Kidney epithelial cell (primary cell): Measurements from ENCODE around the gene LYPD8. TPM values are rescaled to one million over a fixed set of nuclear protein-coding genes. Genes with fewer than 3 reads are reported as not detected.
"Not testable (repeated sequence)": the region's sequence is repeated elsewhere in the genome, so short reads cannot be mapped to it uniquely, and the experiment has no call there.

Experiments
- DNase-seq: peaks from one replicate; pipeline ENCODE4 v3.0.0-alpha.2; 2010; ENCODE audit warnings: low read depth
- H3K27me3 ChIP-seq: 2 replicates; pipeline ENCODE4 v1.6.0; 2011; ENCODE audit warnings: low read length; ENCODE audit not compliant: control insufficient read depth, insufficient read depth
- H3K36me3 ChIP-seq: 2 replicates; pipeline ENCODE4 v1.5.1; 2011; ENCODE audit warnings: low read length; ENCODE audit not compliant: control insufficient read depth, insufficient read depth
- H3K4me3 ChIP-seq: 2 replicates; pipeline ENCODE4 v1.5.1; 2011; ENCODE audit warnings: low read depth, mild to moderate bottlenecking, control low read depth, low read length
- CTCF ChIP-seq: IDR thresholded peaks from 2 replicates; pipeline ENCODE4 v1.5.1; 2011; ENCODE audit warnings: mild to moderate bottlenecking, moderate library complexity, low read length, control low read depth, inconsistent platforms; ENCODE audit not compliant: insufficient read depth, poor library complexity, severe bottlenecking
- total RNA-seq: library from RNA; depleted of rRNA; stranded (reverse); fragments of >200 nt; gene quantifications from 2 replicates; pipeline ENCODE4 v1.2.3, GENCODE V29; 2015

LYPD8 gene
- total RNA-seq, 1 donor from 2014 or later, result not detected

DNA sequence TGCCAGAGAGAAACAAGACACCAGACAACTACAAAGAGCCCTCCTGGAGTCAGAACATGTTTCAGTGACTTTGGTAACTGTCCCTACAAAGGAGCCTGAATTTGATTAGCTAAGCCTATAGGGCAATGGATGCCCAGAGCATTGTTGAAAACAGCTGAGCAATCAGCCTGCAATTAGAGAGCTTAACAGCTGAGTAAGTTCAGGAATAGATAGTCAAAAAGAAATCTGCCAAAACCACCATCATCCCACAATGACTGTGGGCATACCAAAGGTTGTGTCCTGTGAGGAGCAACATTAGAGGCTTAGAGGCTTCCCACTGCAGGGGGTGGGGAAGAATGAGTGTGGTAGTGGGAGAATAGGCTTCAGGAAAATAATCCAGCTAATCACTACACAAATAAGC, 38.0 kb upstream of the LYPD8 start:
- Histone ChIP-seq H3K27me3 (no peaks in the 10 kb centered on the region), H3K4me3 (no peak overlapping the region), H3K36me3 (no peaks in the 10 kb centered on the region)
- no peak for TF ChIP-seq CTCF
- DNase-seq, result no peak

DNA sequence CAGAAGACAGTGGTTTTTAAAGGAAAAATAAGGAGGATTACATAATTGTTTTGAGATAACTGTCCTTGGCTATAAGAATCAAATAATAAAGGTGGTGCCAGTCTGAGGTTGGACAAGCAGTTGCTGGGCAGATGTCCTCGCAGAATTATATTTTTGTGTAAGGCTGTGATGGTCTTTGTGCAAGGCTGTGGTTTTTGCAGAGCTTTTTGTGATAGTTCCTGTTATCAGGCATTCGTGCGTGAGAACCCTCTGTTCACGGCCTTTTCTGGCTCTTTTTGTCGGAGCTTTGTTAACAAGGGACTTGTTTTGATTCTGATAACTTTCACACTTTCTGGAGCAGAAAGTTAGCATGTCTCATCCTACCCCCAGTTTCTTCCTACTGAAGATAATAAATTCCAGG, 36.8 kb upstream of the LYPD8 start:
- H3K36me3 ChIP-seq, result no peaks in the 10 kb centered on the region
- no peak for DNase-seq
- H3K27me3 ChIP-seq, result no peaks in the 10 kb centered on the region
- H3K4me3 ChIP-seq, result no peak overlapping the region
- TF ChIP-seq CTCF, result no peak

DNA sequence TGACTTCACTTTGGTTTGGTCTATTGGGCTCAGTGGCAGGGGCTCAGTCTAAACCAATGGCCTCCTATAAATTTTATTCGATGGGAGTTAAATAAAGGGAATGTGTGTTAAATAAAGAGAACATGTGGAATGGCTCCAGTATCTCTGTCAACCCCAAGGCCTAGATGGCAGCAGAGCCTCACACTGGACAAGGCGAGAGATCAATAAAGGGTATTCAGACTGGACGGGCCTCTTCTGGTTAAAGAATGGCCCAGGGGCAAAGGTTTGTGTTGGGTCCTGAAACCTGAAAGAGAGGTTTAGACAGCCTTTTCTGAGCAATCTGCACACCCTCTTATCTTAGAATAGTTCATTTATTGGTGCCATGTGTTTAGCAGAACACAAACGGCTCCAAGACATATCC, 35.5 kb upstream of the LYPD8 start:
- DNase-seq, result no peak
- Histone ChIP-seq H3K36me3 (no peaks in the 10 kb centered on the region), H3K27me3 (no peaks in the 10 kb centered on the region), H3K4me3 (no peak overlapping the region)
- no peak for TF ChIP-seq CTCF

DNA sequence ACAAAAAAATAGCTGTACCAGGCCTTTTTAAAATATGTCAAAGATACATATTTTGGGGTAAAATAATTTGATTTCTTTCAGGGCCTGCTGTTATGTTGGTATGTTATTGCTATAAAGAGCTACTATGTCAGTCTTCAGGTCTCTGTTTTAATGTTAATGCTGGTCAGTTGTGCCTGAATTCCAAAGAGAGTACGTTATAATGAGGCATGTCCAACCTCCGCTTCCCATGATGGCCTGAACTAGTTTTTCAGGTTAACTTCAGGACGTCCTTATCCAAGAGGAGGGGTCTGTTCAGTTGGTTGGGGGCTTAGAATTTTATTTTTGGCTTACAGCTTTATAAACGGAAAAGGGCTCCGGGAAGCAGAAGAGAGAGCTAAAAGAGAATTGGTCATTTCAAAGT, 34.9 kb upstream of the LYPD8 start:
- no peaks in the 10 kb centered on the region for H3K36me3 ChIP-seq
- no peak overlapping the region for H3K4me3 ChIP-seq
- no peak for TF ChIP-seq CTCF
- H3K27me3 ChIP-seq, result no peaks in the 10 kb centered on the region
- DNase-seq, result no peak

DNA sequence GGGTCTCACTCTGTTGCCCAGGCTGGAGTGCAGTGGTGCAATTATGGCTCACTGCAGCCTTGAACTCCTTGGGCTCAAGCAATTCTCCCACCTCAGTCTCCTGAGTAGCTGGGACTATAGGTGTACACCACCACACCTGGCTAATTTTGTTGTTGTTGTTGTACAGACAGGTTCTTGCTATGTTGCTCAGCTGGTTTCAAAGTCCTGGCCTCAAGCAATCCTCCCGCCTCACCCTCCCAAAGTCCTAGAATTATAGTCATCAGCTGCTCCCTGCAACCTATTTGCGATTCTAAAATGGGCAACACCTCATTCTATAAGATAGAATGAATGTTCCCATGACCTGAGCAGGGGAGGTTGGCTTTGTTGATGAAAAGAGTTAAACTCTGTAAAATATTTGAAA, 33.8 kb upstream of the LYPD8 start:
- DNase-seq, H3K36me3 ChIP-seq, H3K27me3 ChIP-seq, H3K4me3 ChIP-seq: not testable (repeated sequence)

GRCh38 chr1:248788327-248788726, 32.8 kb upstream of the LYPD8 start:
- H3K27me3 ChIP-seq, result no peaks in the 10 kb centered on the region
- no peaks in the 10 kb centered on the region for H3K36me3 ChIP-seq
- DNase-seq, result no peak
- H3K4me3 ChIP-seq, result no peak overlapping the region
- TF ChIP-seq CTCF, result no peak

- H3K36me3 ChIP-seq, result no peaks in the 10 kb centered on the region
- H3K4me3 ChIP-seq, result no peak overlapping the region
- no peak for TF ChIP-seq CTCF
- no peak for DNase-seq
- H3K27me3 ChIP-seq, result no peaks in the 10 kb centered on the region
Observed at GRCh38 chr1:248787430-248787829, 31.9 kb upstream of the LYPD8 start.
